Measurements from ENCODE around the gene UBR3.

Gene UBR3

DNA sequence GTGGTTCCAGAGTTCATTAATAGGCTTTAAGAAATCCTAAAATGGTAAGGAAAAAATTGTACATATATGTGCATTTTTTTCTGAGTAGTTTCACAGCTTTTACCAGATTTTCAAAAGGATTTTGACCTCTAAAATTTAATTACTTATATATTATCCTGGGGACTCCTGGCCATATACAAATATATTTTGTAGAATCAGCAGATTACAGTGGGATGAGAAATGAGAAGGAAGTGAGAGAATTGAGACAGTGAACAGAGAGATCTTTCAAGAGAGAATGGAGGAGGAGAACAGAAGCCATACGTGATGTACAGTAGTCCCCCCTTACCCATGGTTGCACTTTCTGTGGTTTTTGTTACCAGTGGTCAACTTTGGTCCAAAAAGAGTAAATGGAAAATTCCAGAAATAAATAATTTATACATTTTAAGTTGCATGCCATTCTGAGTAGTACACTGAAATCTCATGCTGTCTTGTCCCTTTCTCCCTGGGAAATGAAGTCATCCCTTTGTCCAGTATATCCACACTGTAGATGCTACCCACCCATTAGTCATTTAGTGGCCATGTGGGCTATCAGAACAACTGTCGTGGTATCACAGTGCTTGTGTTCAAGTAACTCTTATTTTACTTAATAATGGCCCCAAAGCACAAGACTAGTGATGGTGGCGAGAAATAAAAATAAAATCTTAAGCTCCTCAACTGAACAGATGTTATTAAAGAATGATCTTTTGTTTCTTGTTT, 220.2 kb downstream of the UBR3 start:
- no peak overlapping the region for H3K27ac Mint-ChIP-seq
- H3K4me3 Mint-ChIP-seq: no peak overlapping the region
- H3K9me3 Mint-ChIP-seq: no peaks in the 10 kb centered on the region
- peaks cover 30% of the 10 kb centered on the region for H3K36me3 Mint-ChIP-seq (ENCODE audit: low read depth)
- TF ChIP-seq CTCF (IDR thresholded peaks at IDR 0.05; ENCODE audit: unreplicated experiment in 3 of 3): no peak
- no peaks in the 10 kb centered on the region for H3K27me3 Mint-ChIP-seq (ENCODE audit: low read depth)
- H3K4me1 Mint-ChIP-seq: no peaks in the 10 kb centered on the region

DNA sequence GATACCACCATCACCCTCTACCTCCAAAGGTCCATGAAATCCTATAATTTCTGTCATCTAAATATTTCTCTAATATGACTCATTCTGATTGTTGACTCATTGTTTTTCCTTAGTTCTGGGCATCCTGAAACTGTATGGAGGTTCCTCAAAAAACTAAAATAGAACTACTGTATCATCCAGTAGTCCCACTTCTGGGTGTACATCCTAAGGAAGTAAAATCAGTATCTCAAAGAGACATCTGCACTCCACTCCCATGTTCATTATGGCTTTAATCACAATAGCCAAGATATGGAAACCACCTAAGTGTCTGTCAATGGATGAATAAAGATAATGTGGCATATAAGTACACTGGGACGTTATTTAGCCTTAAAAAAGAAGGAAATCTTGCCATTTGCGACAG, 224.9 kb downstream of the UBR3 start:
- no peak for TF ChIP-seq CTCF (IDR thresholded peaks at IDR 0.05; ENCODE audit: unreplicated experiment in 3 of 3)
- Mint-ChIP-seq H3K27ac (no peak overlapping the region), H3K4me1 (no peaks in the 10 kb centered on the region), H3K9me3 (no peaks in the 10 kb centered on the region), H3K4me3 (no peak overlapping the region), H3K27me3 (ENCODE audit: low read depth) (no peaks in the 10 kb centered on the region), H3K36me3 (ENCODE audit: low read depth) (peaks cover 38% of the 10 kb centered on the region)

GRCh38 chr2:170054997-170055396, 227.7 kb downstream of the UBR3 start:
- Mint-ChIP-seq H3K4me3 (no peak overlapping the region), H3K36me3 (ENCODE audit: low read depth) (peaks cover 44% of the 10 kb centered on the region), H3K27ac (no peak overlapping the region), H3K27me3 (ENCODE audit: low read depth) (no peaks in the 10 kb centered on the region), H3K4me1 (no peaks in the 10 kb centered on the region), H3K9me3 (no peaks in the 10 kb centered on the region)
- TF ChIP-seq CTCF (IDR thresholded peaks at IDR 0.05; ENCODE audit: unreplicated experiment in 3 of 3): no peak

GRCh38 chr2:170056900-170057299, 229.6 kb downstream of the UBR3 start:
- Mint-ChIP-seq H3K36me3 (ENCODE audit: low read depth) (peaks cover 34% of the 10 kb centered on the region), H3K4me1 (no peaks in the 10 kb centered on the region), H3K27me3 (ENCODE audit: low read depth) (no peaks in the 10 kb centered on the region), H3K4me3 (no peak overlapping the region), H3K9me3 (no peaks in the 10 kb centered on the region), H3K27ac (no peak overlapping the region)
- TF ChIP-seq CTCF (IDR thresholded peaks at IDR 0.05; ENCODE audit: unreplicated experiment in 3 of 3): no peak

DNA sequence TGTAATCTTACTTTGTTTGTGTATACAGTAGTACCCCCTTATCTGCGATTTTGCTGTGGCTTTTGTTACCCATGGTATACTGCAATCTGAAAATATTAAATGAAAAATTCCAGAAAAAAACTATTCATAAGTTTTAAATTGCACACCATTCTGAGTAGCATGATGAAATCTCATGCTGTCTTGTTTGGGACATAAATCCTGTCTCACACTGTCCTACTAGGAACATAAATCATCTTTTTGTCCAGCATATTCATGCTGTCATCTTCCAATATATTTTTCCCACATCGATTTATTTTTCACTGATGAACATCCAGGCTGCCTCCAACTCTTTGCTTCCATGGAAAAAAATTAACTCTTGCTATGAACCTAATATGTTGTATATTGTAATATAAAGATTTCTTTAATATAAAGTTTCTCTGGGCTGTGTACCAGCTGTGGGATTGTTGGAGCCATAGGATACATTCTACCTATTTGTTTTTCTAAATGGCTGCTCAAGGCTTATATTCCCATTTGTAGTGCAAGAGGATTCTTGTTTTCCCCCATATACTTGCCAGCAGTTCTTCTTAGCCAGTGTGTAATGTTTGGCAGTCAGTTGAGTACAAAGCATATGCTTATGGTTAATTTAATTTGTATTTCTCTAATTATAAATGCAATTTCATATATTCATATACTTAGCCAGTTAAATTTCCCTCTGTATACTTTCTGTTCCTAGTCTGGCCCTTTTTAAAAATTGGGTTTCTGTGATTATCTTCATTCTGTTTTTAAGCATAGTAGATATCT, 236.4 kb downstream of the UBR3 start:
- no peak for TF ChIP-seq CTCF (IDR thresholded peaks at IDR 0.05; ENCODE audit: unreplicated experiment in 3 of 3)
- no peaks in the 10 kb centered on the region for H3K27me3 Mint-ChIP-seq (ENCODE audit: low read depth)
- H3K27ac Mint-ChIP-seq: no peak overlapping the region
- H3K4me1 Mint-ChIP-seq: no peaks in the 10 kb centered on the region
- H3K4me3 Mint-ChIP-seq: no peak overlapping the region
- H3K36me3 Mint-ChIP-seq (ENCODE audit: low read depth): peaks cover 49% of the 10 kb centered on the region
- H3K9me3 Mint-ChIP-seq: peaks cover 9% of the 10 kb centered on the region
